H1 (cell line): ENCODE results near the gene CAMTA1. TPM values are rescaled to one million over a fixed set of nuclear protein-coding genes. Genes with fewer than 3 reads are reported as not detected.

ENCODE experiments used
- CTCF ChIA-PET: fragments of 300-600 bp; sonication (Branson Sonifier 250); formaldehyde crosslinking; loops from one replicate; lab custom pipeline; 2021; ENCODE audit not compliant: partially characterized antibody; lab: Charles Lee
- POLR2A ChIA-PET: fragments of 300-600 bp; sonication (Branson Sonifier 250); formaldehyde crosslinking; loops from one replicate; lab custom pipeline; 2021; ENCODE audit warnings: inconsistent platforms; ENCODE audit not compliant: partially characterized antibody; lab: Charles Lee
- DNase-seq, 2 experiments: peaks; one replicate each; pipeline versions ENCODE4 v3.0.0 to v3.0.0-alpha.2; 2010 to 2022; ENCODE audit warnings: low spot score in 2 of 2, low read depth in 1 of 2, mixed read lengths in 1 of 2
- FAIRE-seq: peaks from 2 replicates; lab custom pipeline; 2011; peaks lifted over from hg19 to GRCh38; lab: Jason Lieb, UNC
- H2AFZ ChIP-seq: 2 replicates; pipeline ENCODE4 v1.8.1; 2012; ENCODE audit warnings: low read length, inconsistent platforms
- H2AK5ac ChIP-seq: 2 replicates; pipeline ENCODE4 v1.6.1; 2013; ENCODE audit warnings: low read depth, low read length
- H2BK120ac ChIP-seq: replicated peaks from 2 replicates; pipeline ENCODE3; 2013; ENCODE audit warnings: low read depth, low read length, inconsistent platforms
- H2BK12ac ChIP-seq: 2 replicates; pipeline ENCODE4 v1.6.1; 2013; ENCODE audit warnings: low read depth, low read length
- H2BK15ac ChIP-seq: 2 replicates; pipeline ENCODE4 v1.6.1; 2013; ENCODE audit warnings: low read length
- H2BK20ac ChIP-seq: 2 replicates; pipeline ENCODE4 v1.6.1; 2013; ENCODE audit warnings: low read length
- H2BK5ac ChIP-seq: 2 replicates; pipeline ENCODE4 v1.6.1; 2013; ENCODE audit warnings: low read depth, low read length
- H3K14ac ChIP-seq: 2 replicates; pipeline ENCODE4 v1.6.1; 2013; ENCODE audit warnings: inconsistent platforms; ENCODE audit not compliant: insufficient read length
- H3K18ac ChIP-seq: 2 replicates; pipeline ENCODE4 v1.6.1; 2013; ENCODE audit warnings: low read length; ENCODE audit errors: extremely low read depth
- H3K23ac ChIP-seq: 2 replicates; pipeline ENCODE4 v1.6.1; 2013; ENCODE audit warnings: inconsistent platforms; ENCODE audit not compliant: insufficient read length
- H3K23me2 ChIP-seq: 2 replicates; pipeline ENCODE4 v1.6.1; 2013; ENCODE audit warnings: low read depth, low read length
- H3K27ac ChIP-seq: 2 replicates; pipeline ENCODE4 v1.6.1; 2011; ENCODE audit warnings: low read depth, low read length, inconsistent platforms
- H3K27me3 ChIP-seq, 4 experiments: replicated peaks in 1 of 4; 1 replicate in 1 of 4; 2 replicates in 3 of 4; pipeline versions ENCODE4 v1.6.1 to v1.8.1; 2011 to 2013; ENCODE audit warnings: low read length in 3 of 4, mild to moderate bottlenecking in 3 of 4, inconsistent platforms in 2 of 4, mixed read lengths in 2 of 4, moderate library complexity in 1 of 4; ENCODE audit not compliant: control insufficient read depth in 3 of 4, insufficient read depth in 3 of 4; ENCODE audit errors: extremely low read depth in 1 of 4
- H3K36me3 ChIP-seq, 4 experiments: 2 replicates each; pipeline versions ENCODE4 v1.6.1 to v1.8.1; 2011 to 2013; ENCODE audit warnings: mild to moderate bottlenecking in 4 of 4, low read length in 3 of 4, moderate library complexity in 2 of 4, control low read depth in 1 of 4, inconsistent platforms in 1 of 4; ENCODE audit not compliant: insufficient read depth in 4 of 4, control insufficient read depth in 2 of 4
- H3K4ac ChIP-seq: replicated peaks from 2 replicates; pipeline ENCODE3; 2013; ENCODE audit warnings: low read length, low read depth, mixed read lengths, inconsistent platforms; ENCODE audit not compliant: insufficient read length
- H3K4me1 ChIP-seq, 4 experiments: replicated peaks in 1 of 4; 1 replicate in 1 of 4; 2 replicates in 3 of 4; pipeline versions ENCODE4 v1.6.1 to v1.8.1; 2011 to 2013; ENCODE audit warnings: low read length in 3 of 4, inconsistent platforms in 2 of 4, mixed read lengths in 1 of 4; ENCODE audit not compliant: insufficient read depth in 4 of 4, control insufficient read depth in 3 of 4
- H3K4me2 ChIP-seq, 2 experiments: 2 replicates each; pipeline versions ENCODE4 v1.6.1 to v1.8.1; 2011 to 2013; ENCODE audit warnings: low read depth in 2 of 2, low read length in 2 of 2, control low read depth in 1 of 2, inconsistent platforms in 1 of 2, mild to moderate bottlenecking in 1 of 2; ENCODE audit not compliant: insufficient read depth in 1 of 2
- H3K4me3 ChIP-seq, 4 experiments: fragments of 200-600, 300-600 bp in 1 of 4; sonication (generic), shearing (Covaris generic), sonication (Bioruptor Twin) in 1 of 4; 2 replicates each; pipeline versions ENCODE4 v1.5.1 to v1.8.1; 2011 to 2016; ENCODE audit warnings: low read length in 4 of 4, low read depth in 3 of 4, control low read depth in 2 of 4, inconsistent platforms in 2 of 4, mild to moderate bottlenecking in 2 of 4, mixed read lengths in 1 of 4, moderate library complexity in 1 of 4; ENCODE audit not compliant: insufficient read depth in 2 of 4; ENCODE audit errors: extremely low read depth in 1 of 4
- H3K56ac ChIP-seq: replicated peaks from 2 replicates; pipeline ENCODE3; 2013; ENCODE audit warnings: low read depth, mild to moderate bottlenecking, mixed read lengths, low read length, inconsistent platforms; ENCODE audit not compliant: insufficient read length
- H3K79me1 ChIP-seq: 2 replicates; pipeline ENCODE4 v1.6.1; 2013; ENCODE audit warnings: low read depth, low read length, control low read depth
- H3K79me2 ChIP-seq, 2 experiments: 2 replicates each; pipeline versions ENCODE4 v1.6.1 to v1.8.1; 2012 to 2013; ENCODE audit warnings: low read length in 2 of 2, mild to moderate bottlenecking in 2 of 2, inconsistent platforms in 1 of 2; ENCODE audit not compliant: insufficient read depth in 2 of 2, control insufficient read depth in 1 of 2
- H3K9ac ChIP-seq, 4 experiments: replicated peaks in 1 of 4; 1 replicate in 1 of 4; 2 replicates in 3 of 4; pipeline versions ENCODE4 v1.6.1 to v1.8.1; 2011 to 2013; ENCODE audit warnings: low read depth in 3 of 4, low read length in 3 of 4, control low read depth in 2 of 4, mild to moderate bottlenecking in 2 of 4, moderate library complexity in 2 of 4, inconsistent platforms in 1 of 4; ENCODE audit errors: extremely low read depth in 1 of 4
- H3K9me3 ChIP-seq, 2 experiments: 2 replicates each; pipeline versions ENCODE4 v1.6.1 to v1.8.1; 2012 to 2013; ENCODE audit warnings: mild to moderate bottlenecking in 2 of 2, moderate library complexity in 2 of 2, control low read depth in 1 of 2, inconsistent platforms in 1 of 2, low read depth in 1 of 2, low read length in 1 of 2, mixed read lengths in 1 of 2; ENCODE audit not compliant: insufficient read depth in 2 of 2
- H4K20me1 ChIP-seq, 2 experiments: replicated peaks in 1 of 2; 2 replicates each; pipeline versions ENCODE3 to v1.8.1; 2011 to 2013; ENCODE audit warnings: inconsistent platforms in 2 of 2, low read length in 2 of 2, mild to moderate bottlenecking in 1 of 2; ENCODE audit not compliant: insufficient read depth in 2 of 2, control insufficient read depth in 1 of 2
- H4K5ac ChIP-seq: 2 replicates; pipeline ENCODE4 v1.6.1; 2013; ENCODE audit warnings: low read length, low read depth, mixed read lengths, inconsistent platforms; ENCODE audit not compliant: insufficient read length
- H4K8ac ChIP-seq: 2 replicates; pipeline ENCODE4 v1.8.0; 2013; ENCODE audit warnings: mild to moderate bottlenecking, moderate library complexity, low read length, inconsistent platforms; ENCODE audit not compliant: insufficient read depth; ENCODE audit errors: extremely low read depth
- H4K91ac ChIP-seq: replicated peaks from 2 replicates; pipeline ENCODE3; 2013; ENCODE audit warnings: low read length, mixed read lengths, inconsistent platforms; ENCODE audit not compliant: insufficient read length
- CREB1 ChIP-seq: IDR thresholded peaks from 2 replicates; pipeline ENCODE4 v1.6.1; 2012; ENCODE audit warnings: inconsistent platforms
- GTF2F1 ChIP-seq: IDR thresholded peaks from 2 replicates; pipeline ENCODE4 v1.6.1; 2012; ENCODE audit warnings: low read depth, low read length, improper control_type of control experiment, borderline replicate concordance
- KDM5A ChIP-seq: fragments of 200-600 bp; IDR thresholded peaks from 2 replicates; pipeline ENCODE4 v1.7.1; 2012; ENCODE audit warnings: mild to moderate bottlenecking, low read length, inconsistent platforms, mixed read lengths
- POLR2A ChIP-seq, 2 experiments: IDR thresholded peaks; 1 replicate in 1 of 2; 2 replicates in 1 of 2; pipeline ENCODE4 v1.6.1; 2011; ENCODE audit warnings: low read depth in 2 of 2, low read length in 2 of 2, mild to moderate bottlenecking in 2 of 2; ENCODE audit errors: control extremely low read depth in 1 of 2
- SIN3A ChIP-seq, 2 experiments: IDR thresholded peaks in 1 of 2; conservative IDR thresholded peaks in 1 of 2; 2 replicates each; pipeline ENCODE4 v1.6.1; 2011 to 2012; ENCODE audit warnings: low read length in 2 of 2, improper control_type of control experiment in 1 of 2, low read depth in 1 of 2, mild to moderate bottlenecking in 1 of 2
- SP1 ChIP-seq: IDR thresholded peaks from 2 replicates; pipeline ENCODE4 v1.6.1; 2011; ENCODE audit warnings: low read depth, low read length
- WGBS, 2 experiments: shearing (Covaris generic) in 1 of 2; methylation state at CpG; one replicate each; pipeline versions ENCODE4 v1.1.6 to v1.1.7; 2013 to 2015; ENCODE audit warnings: low lambda C conversion rate in 2 of 2, mixed read lengths in 2 of 2, inconsistent platforms in 1 of 2, low coverage in 1 of 2, missing lambda C conversion rate in 1 of 2; ENCODE audit not compliant: insufficient replicate concordance in 2 of 2, insufficient coverage in 1 of 2, insufficient read length in 1 of 2; ENCODE audit errors: extremely low coverage in 1 of 2, missing lambda C conversion rate in 1 of 2; 5-methylcytosine and 5-hydroxymethylcytosine counted together
- polyA plus RNA-seq, 7 experiments: library from polyadenylated mRNA; depleted of rRNA in 3 of 7; stranded (reverse) in 5 of 7; unstranded in 2 of 7; fragments of >200 nt in 5 of 7; fragments of 200-250 nt in 2 of 7; gene quantifications; 1 replicate in 5 of 7; 2 replicates in 1 of 7; 4 replicates in 1 of 7; pipeline versions ENCODE4 v1.2.1 to v1.2.3, GENCODE V29; 2011 to 2013; ENCODE audit warnings: missing spikeins in 2 of 7, mixed read lengths in 2 of 7
- total RNA-seq: library from RNA; stranded (reverse); fragmentation: NEBNext Ultra II Directional; extraction: Animal tissue kit (Norgen Biotek cat#: 25700); gene quantifications from 2 replicates; pipeline ENCODE4 v1.2.1, GENCODE V29; 2021
- TF ChIP-seq, protein P1 (sequence below): IDR thresholded peaks from 2 replicates; pipeline ENCODE4 v1.6.1; 2012; ENCODE audit warnings: inconsistent platforms

The CAMTA1 gene
- total and polyA plus RNA-seq, 2 of the 8 experiments (the other 6 are each of a cell fraction or from before 2014, with no cell fraction given), result 65.0 to 119 TPM

DNA sequence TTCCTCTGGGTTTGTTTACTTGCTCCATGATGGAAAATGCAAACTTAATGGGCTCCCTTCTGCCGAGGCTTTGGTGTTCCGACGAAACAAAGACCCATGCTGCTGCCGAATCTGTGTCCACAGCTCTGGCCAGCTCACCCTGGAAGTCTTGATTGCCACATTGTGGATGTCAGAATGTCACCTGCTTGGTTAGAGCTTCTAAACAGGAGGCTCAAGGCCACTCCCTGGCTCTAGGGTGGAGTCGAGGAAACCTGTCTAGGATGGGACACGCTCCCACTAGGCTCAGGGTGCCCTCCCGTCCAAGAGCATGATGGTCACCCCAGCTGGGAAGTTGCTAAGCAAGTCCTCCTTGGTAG is 706.5 kb downstream of the CAMTA1 start:
- TF ChIP-seq SP1 (no peak), CREB1 (no peak), KDM5A (no peak), SIN3A (conservative IDR thresholded peaks at IDR 0.05 in 1 of 2, IDR thresholded peaks at IDR 0.05 in 1 of 2; ENCODE audit: low read depth in 1 of 2, low read length in 2 of 2) (no peak), POLR2A (IDR thresholded peaks at IDR 0.05; ENCODE audit: control extremely low read depth in 1 of 2, low read depth in 2 of 2, low read length in 2 of 2) (no peak), GTF2F1 (no peak)
- TF ChIP-seq, protein P1, sequence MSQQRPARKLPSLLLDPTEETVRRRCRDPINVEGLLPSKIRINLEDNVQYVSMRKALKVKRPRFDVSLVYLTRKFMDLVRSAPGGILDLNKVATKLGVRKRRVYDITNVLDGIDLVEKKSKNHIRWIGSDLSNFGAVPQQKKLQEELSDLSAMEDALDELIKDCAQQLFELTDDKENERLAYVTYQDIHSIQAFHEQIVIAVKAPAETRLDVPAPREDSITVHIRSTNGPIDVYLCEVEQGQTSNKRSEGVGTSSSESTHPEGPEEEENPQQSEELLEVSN, result no peak
- 89% methylated on average over 7 of the region's 7 CpGs; no CpG with 5 or more reads in 1 of the 2 experiments for WGBS, 2 experiments
- Histone ChIP-seq H2AFZ (no peak overlapping the region), H2BK12ac (no peak overlapping the region), H3K4me1 (peaks cover 0 to 4% (median 3%) of the 10 kb centered on the region in 4 experiments; a peak in 2 of 7 replicates), H2BK5ac (no peak overlapping the region), H3K36me3 (no peaks in the 10 kb centered on the region), H2BK20ac (no peak overlapping the region), H3K9me3 (no peaks in the 10 kb centered on the region), H2AK5ac (no peak overlapping the region), H3K4me2 (no peak overlapping the region), H3K14ac (no peak overlapping the region), H3K27me3 (no peaks in the 10 kb centered on the region), H3K23me2 (peaks cover 6% of the 10 kb centered on the region; the same call in 1 of the 2 replicates), H2BK15ac (no peak overlapping the region), H3K56ac (no peak overlapping the region), H4K91ac (no peak overlapping the region), H4K8ac (no peak overlapping the region; the same call in 1 of the 2 replicates), H4K5ac (no peak overlapping the region), H3K9ac (no peak overlapping the region), H3K4me3 (no peak overlapping the region), H3K4ac (no peak overlapping the region), H3K27ac (no peak overlapping the region), H3K18ac (no peak overlapping the region), H2BK120ac (no peak overlapping the region), H4K20me1 (peaks cover 0 to 3% of the 10 kb centered on the region in 2 experiments), H3K23ac (no peak overlapping the region), H3K79me1 (no peaks in the 10 kb centered on the region), H3K79me2 (no peaks in the 10 kb centered on the region)
- ChIA-PET CTCF (interaction anchor here (1.2 to 1.4 kb wide), 2 partner anchors 38 to 70 kb away, joined by 3 to 5 read pairs; no protein-coding TSS in a partner anchor), POLR2A (no interaction called here)
- DNase-seq (no peak), FAIRE-seq (no peak)
